HepG2 (cell line): ENCODE data around the gene NSL1. TPM values are rescaled to one million over a fixed set of nuclear protein-coding genes. Genes with fewer than 3 reads are reported as not detected.

ENCODE experiments used
- CTCF ChIP-seq: sonication (generic); formaldehyde crosslinking; IDR thresholded peaks from 2 replicates; pipeline ENCODE4 v1.5.0; 2020; ENCODE audit warnings: mild to moderate bottlenecking, missing genetic modification reagents, moderate library complexity
- ELF1 ChIP-seq: sonication (generic); formaldehyde crosslinking; IDR thresholded peaks from 2 replicates; pipeline ENCODE4 v1.4.0; 2020; ENCODE audit warnings: missing genetic modification reagents
- HCFC1 ChIP-seq: fragments of 150-350 bp; IDR thresholded peaks from 2 replicates; pipeline ENCODE4 v1.6.1; 2014; ENCODE audit warnings: low read depth, low read length
- UBTF ChIP-seq: sonication (generic); formaldehyde crosslinking; IDR thresholded peaks from 2 replicates; pipeline ENCODE4 v1.4.0; 2020; ENCODE audit warnings: mild to moderate bottlenecking, missing genetic modification reagents
- ZNF20 ChIP-seq: sonication (generic); formaldehyde crosslinking; IDR thresholded peaks from 2 replicates; pipeline ENCODE4 v1.4.0; 2020; ENCODE audit warnings: mild to moderate bottlenecking, moderate library complexity, missing genetic modification reagents
- ZSCAN22 ChIP-seq: sonication (generic); formaldehyde crosslinking; IDR thresholded peaks from 2 replicates; pipeline ENCODE4 v1.4.0; 2020; ENCODE audit warnings: mild to moderate bottlenecking, missing genetic modification reagents
- polyA plus RNA-seq, 8 experiments: library from polyadenylated mRNA; depleted of rRNA in 3 of 8; stranded (reverse) in 7 of 8; unstranded in 1 of 8; fragments of >200 nt; fragmentation: Illumina TruSeq in 4 of 8; extraction: Trizol in 4 of 8; gene quantifications; 2 replicates each; pipeline versions ENCODE4 v1.2.1 to v1.2.3, GENCODE V29; 2011 to 2016; ENCODE audit warnings: low read depth in 4 of 8, missing spikeins in 1 of 8, mixed read lengths in 1 of 8; ENCODE audit not compliant: insufficient read depth in 1 of 8
- total RNA-seq, 5 experiments: library from RNA; depleted of rRNA; stranded (reverse); fragments of >200 nt; fragmentation: Illumina TruSeq; extraction: Trizol; gene quantifications; 2 replicates each; pipeline ENCODE4 v1.2.3, GENCODE V29; 2016; ENCODE audit warnings: low read depth in 1 of 5
- TF ChIP-seq, protein P1 (sequence below): sonication (generic); formaldehyde crosslinking; IDR thresholded peaks from 2 replicates; pipeline ENCODE4 v1.5.1; 2020; ENCODE audit warnings: mild to moderate bottlenecking, missing genetic modification reagents, moderate library complexity
- TF ChIP-seq, protein P2 (sequence below): IDR thresholded peaks from 2 replicates; pipeline ENCODE4 v1.6.1; 2016; ENCODE audit warnings: low read depth, missing genetic modification reagents, missing compliant biosample characterization
- TF ChIP-seq, protein P3 (sequence below): sonication (generic); formaldehyde crosslinking; IDR thresholded peaks from 2 replicates; pipeline ENCODE4 v1.5.1; 2020; ENCODE audit warnings: mild to moderate bottlenecking, moderate library complexity, missing genetic modification reagents
- TF ChIP-seq, protein P4 (sequence below): sonication (generic); formaldehyde crosslinking; IDR thresholded peaks from 2 replicates; pipeline ENCODE4 v1.4.0; 2020; ENCODE audit warnings: missing genetic modification reagents, borderline replicate concordance

Gene NSL1
- total and polyA plus RNA-seq, 2 of the 13 experiments (the other 11 are each of a cell fraction or from before 2014, with no cell fraction given): 34.5 to 77.4 TPM

DNA sequence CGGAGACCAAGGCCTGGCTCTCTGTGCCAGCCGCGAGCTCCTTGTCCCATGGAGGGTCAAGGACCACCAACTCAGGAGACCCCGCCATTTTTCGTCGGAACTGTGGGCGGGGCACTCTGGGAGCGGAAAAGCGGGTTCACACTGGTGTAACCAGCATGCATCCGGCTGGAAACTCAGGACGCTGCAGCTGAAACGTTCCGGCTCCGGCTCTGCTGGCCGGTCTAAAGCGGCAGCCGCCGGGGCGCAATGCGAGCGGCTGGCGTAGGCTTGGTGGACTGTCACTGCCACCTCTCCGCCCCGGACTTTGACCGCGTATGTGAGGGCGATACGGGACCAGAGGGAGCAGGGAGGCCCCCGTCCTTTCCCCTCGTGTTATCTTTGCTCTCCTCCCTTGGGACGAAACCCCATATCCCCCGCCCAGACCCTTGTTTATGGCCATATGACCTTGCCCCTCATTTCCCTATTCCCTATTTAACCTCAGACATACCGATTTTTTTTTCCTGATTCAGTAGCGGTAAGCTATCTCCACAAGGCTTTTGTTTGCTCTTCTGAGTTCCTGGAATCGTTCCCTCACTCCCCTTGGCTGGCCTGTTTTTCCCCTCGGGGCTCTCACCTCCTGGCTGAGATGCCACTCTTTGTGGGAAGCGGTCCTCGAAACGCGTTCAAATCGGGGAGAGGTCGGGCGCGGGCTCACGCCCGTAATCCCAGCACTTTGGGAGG lies at the start of gene NSL1, which contains the start of gene TATDN3 (continued):
- TF ChIP-seq CTCF (CRISPR knock-in tag) (peak; percentile 53), ZNF20 (no peak; the same call in 1 of the 2 replicates), ZSCAN22 (CRISPR knock-in tag) (peak; percentile 72; the same call in 1 of the 2 replicates), HCFC1 (peak; percentile 80), ELF1 (CRISPR knock-in tag) (peak; percentile 78), UBTF (CRISPR knock-in tag) (peak; percentile 98)
- TF ChIP-seq, protein P1, sequence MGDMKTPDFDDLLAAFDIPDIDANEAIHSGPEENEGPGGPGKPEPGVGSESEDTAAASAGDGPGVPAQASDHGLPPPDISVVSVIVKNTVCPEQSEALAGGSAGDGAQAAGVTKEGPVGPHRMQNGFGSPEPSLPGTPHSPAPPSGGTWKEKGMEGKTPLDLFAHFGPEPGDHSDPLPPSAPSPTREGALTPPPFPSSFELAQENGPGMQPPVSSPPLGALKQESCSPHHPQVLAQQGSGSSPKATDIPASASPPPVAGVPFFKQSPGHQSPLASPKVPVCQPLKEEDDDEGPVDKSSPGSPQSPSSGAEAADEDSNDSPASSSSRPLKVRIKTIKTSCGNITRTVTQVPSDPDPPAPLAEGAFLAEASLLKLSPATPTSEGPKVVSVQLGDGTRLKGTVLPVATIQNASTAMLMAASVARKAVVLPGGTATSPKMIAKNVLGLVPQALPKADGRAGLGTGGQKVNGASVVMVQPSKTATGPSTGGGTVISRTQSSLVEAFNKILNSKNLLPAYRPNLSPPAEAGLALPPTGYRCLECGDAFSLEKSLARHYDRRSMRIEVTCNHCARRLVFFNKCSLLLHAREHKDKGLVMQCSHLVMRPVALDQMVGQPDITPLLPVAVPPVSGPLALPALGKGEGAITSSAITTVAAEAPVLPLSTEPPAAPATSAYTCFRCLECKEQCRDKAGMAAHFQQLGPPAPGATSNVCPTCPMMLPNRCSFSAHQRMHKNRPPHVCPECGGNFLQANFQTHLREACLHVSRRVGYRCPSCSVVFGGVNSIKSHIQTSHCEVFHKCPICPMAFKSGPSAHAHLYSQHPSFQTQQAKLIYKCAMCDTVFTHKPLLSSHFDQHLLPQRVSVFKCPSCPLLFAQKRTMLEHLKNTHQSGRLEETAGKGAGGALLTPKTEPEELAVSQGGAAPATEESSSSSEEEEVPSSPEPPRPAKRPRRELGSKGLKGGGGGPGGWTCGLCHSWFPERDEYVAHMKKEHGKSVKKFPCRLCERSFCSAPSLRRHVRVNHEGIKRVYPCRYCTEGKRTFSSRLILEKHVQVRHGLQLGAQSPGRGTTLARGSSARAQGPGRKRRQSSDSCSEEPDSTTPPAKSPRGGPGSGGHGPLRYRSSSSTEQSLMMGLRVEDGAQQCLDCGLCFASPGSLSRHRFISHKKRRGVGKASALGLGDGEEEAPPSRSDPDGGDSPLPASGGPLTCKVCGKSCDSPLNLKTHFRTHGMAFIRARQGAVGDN (CRISPR knock-in tag): peak; percentile 96
- TF ChIP-seq, protein P2, sequence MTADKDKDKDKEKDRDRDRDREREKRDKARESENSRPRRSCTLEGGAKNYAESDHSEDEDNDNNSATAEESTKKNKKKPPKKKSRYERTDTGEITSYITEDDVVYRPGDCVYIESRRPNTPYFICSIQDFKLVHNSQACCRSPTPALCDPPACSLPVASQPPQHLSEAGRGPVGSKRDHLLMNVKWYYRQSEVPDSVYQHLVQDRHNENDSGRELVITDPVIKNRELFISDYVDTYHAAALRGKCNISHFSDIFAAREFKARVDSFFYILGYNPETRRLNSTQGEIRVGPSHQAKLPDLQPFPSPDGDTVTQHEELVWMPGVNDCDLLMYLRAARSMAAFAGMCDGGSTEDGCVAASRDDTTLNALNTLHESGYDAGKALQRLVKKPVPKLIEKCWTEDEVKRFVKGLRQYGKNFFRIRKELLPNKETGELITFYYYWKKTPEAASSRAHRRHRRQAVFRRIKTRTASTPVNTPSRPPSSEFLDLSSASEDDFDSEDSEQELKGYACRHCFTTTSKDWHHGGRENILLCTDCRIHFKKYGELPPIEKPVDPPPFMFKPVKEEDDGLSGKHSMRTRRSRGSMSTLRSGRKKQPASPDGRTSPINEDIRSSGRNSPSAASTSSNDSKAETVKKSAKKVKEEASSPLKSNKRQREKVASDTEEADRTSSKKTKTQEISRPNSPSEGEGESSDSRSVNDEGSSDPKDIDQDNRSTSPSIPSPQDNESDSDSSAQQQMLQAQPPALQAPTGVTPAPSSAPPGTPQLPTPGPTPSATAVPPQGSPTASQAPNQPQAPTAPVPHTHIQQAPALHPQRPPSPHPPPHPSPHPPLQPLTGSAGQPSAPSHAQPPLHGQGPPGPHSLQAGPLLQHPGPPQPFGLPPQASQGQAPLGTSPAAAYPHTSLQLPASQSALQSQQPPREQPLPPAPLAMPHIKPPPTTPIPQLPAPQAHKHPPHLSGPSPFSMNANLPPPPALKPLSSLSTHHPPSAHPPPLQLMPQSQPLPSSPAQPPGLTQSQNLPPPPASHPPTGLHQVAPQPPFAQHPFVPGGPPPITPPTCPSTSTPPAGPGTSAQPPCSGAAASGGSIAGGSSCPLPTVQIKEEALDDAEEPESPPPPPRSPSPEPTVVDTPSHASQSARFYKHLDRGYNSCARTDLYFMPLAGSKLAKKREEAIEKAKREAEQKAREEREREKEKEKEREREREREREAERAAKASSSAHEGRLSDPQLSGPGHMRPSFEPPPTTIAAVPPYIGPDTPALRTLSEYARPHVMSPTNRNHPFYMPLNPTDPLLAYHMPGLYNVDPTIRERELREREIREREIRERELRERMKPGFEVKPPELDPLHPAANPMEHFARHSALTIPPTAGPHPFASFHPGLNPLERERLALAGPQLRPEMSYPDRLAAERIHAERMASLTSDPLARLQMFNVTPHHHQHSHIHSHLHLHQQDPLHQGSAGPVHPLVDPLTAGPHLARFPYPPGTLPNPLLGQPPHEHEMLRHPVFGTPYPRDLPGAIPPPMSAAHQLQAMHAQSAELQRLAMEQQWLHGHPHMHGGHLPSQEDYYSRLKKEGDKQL (CRISPR knock-in tag): no peak; the same call in 1 of the 2 replicates
- TF ChIP-seq, protein P3, sequence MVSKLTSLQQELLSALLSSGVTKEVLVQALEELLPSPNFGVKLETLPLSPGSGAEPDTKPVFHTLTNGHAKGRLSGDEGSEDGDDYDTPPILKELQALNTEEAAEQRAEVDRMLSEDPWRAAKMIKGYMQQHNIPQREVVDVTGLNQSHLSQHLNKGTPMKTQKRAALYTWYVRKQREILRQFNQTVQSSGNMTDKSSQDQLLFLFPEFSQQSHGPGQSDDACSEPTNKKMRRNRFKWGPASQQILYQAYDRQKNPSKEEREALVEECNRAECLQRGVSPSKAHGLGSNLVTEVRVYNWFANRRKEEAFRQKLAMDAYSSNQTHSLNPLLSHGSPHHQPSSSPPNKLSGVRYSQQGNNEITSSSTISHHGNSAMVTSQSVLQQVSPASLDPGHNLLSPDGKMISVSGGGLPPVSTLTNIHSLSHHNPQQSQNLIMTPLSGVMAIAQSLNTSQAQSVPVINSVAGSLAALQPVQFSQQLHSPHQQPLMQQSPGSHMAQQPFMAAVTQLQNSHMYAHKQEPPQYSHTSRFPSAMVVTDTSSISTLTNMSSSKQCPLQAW (CRISPR knock-in tag): peak; percentile 66
- TF ChIP-seq, protein P4, sequence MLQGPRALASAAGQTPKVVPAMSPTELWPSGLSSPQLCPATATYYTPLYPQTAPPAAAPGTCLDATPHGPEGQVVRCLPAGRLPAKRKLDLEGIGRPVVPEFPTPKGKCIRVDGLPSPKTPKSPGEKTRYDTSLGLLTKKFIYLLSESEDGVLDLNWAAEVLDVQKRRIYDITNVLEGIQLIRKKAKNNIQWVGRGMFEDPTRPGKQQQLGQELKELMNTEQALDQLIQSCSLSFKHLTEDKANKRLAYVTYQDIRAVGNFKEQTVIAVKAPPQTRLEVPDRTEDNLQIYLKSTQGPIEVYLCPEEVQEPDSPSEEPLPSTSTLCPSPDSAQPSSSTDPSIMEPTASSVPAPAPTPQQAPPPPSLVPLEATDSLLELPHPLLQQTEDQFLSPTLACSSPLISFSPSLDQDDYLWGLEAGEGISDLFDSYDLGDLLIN (CRISPR knock-in tag): peak; percentile 68; the same call in 1 of the 2 replicates
